Measurements from ENCODE around the gene TTLL6.
"Not testable (repeated sequence)": the region's sequence is repeated elsewhere in the genome, so short reads cannot be mapped to it uniquely, and the experiment has no call there.

Gene TTLL6

DNA sequence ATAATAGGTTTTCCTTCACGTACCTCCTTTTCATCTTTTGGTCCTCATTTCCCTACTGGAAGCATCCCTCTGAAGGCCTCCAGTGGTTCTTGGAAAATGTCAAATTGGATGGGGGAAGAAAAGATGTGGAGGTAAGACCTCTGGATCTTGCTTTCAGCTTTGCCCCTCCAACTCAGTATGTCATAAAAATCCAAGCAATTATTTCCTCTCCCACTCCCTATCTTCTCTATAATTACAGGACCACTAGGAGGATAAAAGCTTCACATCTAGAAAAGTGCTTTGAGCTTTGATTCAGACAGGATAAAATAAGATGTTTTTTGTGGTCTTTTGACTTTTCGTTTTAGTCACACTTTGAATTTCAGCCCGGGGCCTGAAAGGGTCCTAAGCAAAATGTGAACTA, 1.7 kb downstream of the TTLL6 start:
- no peak for DNase-seq (ENCODE audit: low read depth, low spot score)

- no peak for DNase-seq (ENCODE audit: low read depth, low spot score)
Observed at GRCh38 chr17:48814504-48814903, 2.5 kb downstream of the TTLL6 start.

DNA sequence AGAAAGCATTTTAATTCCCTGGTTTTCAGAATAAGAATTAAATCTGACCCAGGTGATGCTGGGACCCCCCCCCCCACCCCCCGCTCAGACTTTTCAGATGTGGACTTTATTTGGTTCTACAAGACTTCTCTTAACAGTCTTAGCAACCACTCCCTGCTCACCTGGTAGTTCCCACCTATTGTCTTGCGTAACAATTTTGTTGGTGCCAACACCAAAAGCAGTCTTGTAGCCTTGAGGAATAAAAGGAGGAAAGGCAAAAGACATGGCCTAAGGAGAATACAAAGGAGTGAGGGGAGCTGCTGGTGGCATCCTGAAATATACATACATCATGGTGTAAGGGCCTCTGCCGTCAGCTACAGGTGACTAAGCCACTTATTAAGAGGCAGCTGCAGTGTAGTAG, 5.0 kb downstream of the TTLL6 start:
- no peak for DNase-seq (ENCODE audit: low read depth, low spot score)

DNA sequence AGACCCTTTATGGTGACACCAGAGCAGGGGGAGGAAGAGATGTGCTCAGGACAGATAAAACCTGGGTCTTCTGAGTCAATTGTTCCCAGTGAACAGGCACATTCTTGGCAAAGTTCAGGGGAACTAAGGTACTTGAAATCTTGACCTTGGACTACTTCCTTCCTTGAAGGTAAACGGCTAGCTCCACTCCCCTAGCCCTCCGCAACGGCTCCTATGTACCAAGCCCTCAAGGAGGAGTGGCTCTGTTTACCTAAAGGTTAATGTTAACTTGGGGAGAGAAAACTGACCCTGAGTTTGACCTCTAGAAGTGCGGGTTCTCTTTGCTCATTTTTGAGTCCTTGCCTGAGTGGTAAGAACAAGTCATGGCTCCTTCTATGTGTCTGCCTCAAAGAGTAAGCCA, 7.8 kb downstream of the TTLL6 start:
- no peak for DNase-seq (ENCODE audit: low read depth, low spot score)

- no peak for DNase-seq (ENCODE audit: low read depth, low spot score)
Observed at GRCh38 chr17:48804936-48805411, 12.1 kb downstream of the TTLL6 start.

DNA sequence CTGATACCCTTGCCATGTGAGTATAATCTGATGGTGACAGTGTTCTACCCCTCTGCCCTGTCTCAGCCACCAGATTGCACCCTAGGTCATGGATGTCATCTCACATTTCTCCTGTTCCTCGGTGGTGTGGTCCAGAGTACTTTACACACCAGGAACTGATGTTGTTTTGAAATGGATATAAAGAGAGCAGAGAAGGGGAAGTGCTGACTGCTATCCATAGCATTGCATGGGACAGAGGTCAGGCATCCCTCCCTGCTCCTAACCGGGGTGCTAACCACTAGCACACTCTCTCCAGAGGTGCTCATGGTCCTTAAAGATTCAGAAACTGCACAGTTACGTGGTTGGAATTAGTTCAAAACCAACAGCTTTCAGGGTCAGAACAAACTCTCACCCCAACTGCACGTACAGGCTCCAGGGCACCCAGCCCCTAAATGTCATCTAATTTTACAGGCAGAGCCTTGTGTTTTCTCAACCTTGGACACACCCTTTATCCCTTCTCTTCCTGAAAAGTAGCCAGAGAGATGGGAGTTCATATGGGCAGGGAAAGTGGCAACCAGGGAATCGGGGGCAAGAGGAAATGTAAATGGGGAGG, 16.3 kb downstream of the TTLL6 start:
- DNase-seq (ENCODE audit: low read depth, low spot score), result no peak

- DNase-seq (ENCODE audit: low read depth, low spot score), result no peak
Observed at GRCh38 chr17:48799069-48799723, 17.8 kb downstream of the TTLL6 start.

DNA sequence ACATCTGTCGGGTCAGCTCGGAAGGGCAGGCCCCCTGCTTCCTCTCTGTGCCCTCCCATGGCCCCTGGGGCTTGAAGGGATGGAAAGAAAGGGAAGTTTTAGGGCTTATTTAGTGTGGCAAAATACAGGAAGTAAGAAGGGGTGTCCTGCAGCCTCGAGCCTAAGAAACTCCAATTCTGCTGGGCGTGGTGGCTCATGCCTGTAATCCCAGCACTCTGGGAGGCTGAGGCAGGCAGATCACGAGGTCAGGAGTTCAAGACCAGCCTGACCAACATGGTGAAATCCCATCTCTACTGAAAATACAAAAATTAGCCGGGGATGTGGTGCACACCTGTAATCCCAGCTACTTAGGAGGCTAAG, 20.9 kb downstream of the TTLL6 start:
- not testable (repeated sequence) for DNase-seq (ENCODE audit: low read depth, low spot score)

GRCh38 chr17:48795444-48796162, 21.4 kb downstream of the TTLL6 start:
- DNase-seq (ENCODE audit: low read depth, low spot score), result no peak

DNA sequence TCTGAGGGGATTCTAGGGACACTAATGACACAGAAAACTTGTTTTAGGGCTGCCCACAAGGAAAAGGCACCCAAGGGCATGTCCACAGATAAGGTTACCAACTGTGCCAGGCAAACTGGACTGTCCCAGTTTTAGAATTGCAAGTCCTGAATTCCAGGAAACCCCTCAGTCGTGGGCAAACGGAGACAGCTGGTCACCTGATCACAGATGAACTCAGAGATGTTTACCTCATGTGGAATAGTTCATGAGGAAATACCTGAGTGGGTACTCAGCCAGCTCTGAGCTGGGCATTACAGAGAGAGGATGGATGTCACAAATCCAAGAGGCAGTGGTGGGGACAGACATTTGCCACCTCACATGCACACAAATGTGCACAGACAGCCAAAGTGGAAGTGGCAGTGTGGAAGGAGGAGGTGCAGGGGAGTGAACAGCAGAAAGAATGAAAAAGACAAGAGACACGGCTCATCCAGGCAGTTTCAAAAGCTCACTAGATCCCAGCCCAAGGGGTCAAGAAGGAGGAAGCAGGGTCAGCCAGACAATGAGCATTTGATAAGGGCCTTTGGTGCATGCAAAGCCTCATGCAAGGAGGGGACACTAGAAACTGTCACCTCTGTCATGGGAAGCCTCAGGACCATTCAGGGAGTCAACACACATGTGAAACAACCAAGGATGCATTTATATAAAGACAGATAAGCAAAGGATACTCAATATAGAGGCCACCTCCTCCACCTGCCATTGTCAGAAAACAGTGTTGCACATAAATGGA, 24.8 kb downstream of the TTLL6 start:
- DNase-seq (ENCODE audit: low read depth, low spot score), result no peak

- DNase-seq (ENCODE audit: low read depth, low spot score), result peak; percentile 48
Observed at GRCh38 chr17:48791128-48792032, 25.6 kb downstream of the TTLL6 start.

- DNase-seq (ENCODE audit: low read depth, low spot score), result no peak
Observed at GRCh38 chr17:48790607-48791127, 26.4 kb downstream of the TTLL6 start.

DNA sequence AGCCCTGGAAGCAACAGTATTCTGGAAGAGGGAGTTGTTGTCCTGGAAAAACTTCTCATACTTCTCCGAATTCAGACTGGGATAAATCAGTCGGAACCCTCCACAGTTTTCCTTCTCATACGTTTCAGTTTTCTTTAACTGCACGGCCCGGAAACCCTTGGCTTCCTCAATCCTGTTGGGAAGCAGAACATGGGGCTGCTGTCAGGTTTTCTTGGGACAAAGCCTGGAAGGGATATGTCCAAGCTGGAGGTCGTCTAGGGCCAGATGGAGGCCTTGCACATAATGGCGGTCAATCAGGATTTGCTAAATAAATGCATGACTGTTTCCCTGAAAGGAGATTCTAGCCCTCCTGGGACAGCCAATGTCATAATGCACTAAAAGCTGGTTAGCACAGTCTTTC, 29.2 kb downstream of the TTLL6 start:
- DNase-seq (ENCODE audit: low read depth, low spot score), result no peak

GRCh38 chr17:48779421-48779820, 37.6 kb downstream of the TTLL6 start:
- DNase-seq (ENCODE audit: low read depth, low spot score), result no peak

DNA sequence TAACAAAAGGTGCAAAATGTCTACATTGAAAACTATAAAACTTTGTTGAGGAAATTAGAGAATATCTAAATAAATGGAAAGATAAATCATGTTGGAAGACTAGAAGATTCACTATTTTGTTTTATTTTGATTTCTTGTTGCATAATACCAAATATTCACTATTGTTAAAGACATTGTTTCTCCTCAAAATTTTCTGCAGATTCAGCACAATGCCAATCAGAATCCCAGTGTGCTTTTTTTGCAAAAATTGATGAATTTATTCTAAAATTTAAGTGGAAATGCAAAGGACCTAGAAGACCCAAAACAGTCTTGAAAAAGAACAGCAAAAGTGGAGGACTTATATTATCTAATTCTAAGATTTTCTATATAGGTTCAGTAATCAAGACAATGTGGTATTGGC, 40.4 kb downstream of the TTLL6 start:
- DNase-seq (ENCODE audit: low read depth, low spot score), result no peak

DNA sequence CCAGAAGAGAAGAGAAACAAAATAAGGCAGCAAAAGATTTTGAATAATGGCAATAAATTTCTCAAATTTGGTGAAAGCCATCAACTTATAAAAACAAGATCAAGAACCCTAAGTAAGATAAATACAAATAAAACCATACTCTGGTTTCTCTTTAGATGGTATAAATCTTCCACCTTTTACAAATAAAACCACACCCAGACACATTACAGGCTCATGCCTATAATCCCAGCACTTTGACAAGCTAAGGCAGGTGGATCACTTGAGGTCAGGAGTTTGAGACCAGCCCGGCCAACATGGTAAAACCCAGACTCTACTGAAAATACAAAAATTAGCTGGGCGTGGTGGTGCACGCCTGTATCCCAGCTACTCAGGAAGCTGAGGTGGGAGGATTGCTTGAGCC, 43.8 kb downstream of the TTLL6 start:
- DNase-seq (ENCODE audit: low read depth, low spot score), result no peak

GRCh38 chr17:48770954-48771353, 46.1 kb downstream of the TTLL6 start:
- DNase-seq (ENCODE audit: low read depth, low spot score), result no peak

GRCh38 chr17:48769009-48769675, 47.9 kb downstream of the TTLL6 start:
- no peak for DNase-seq (ENCODE audit: low read depth, low spot score)

- DNase-seq (ENCODE audit: low read depth, low spot score), result no peak
Observed at GRCh38 chr17:48767263-48767774, 49.7 kb downstream of the TTLL6 start.

- DNase-seq (ENCODE audit: low read depth, low spot score), result no peak
Observed at GRCh38 chr17:48761114-48761513, 55.9 kb downstream of the TTLL6 start.

Data from iPS DF 19.7 (cell line).